Stimulated activated CD4-positive, alpha-beta T cell treated with anti-CD3 and anti-CD28 coated beads, TNF-alpha, amount 100 ng/mL, for 4 hours (primary cell): ENCODE results near the gene RAD21L1.

Experiments used
- DNase-seq, 3 experiments: peaks; one replicate each; pipeline ENCODE4 v3.0.0-alpha.2; 2020; ENCODE audit warnings: low read depth in 3 of 3

RAD21L1 gene

GRCh38 chr20:1272368-1273100 is 46.7 kb downstream of the RAD21L1 start:
- no peak for DNase-seq

GRCh38 chr20:1273366-1273765 is 47.5 kb downstream of the RAD21L1 start:
- no peak for DNase-seq

- no peak for DNase-seq
Measured at GRCh38 chr20:1274485-1275311, 48.9 kb downstream of the RAD21L1 start.

- no peak for DNase-seq
Measured at GRCh38 chr20:1275919-1276318, 50.1 kb downstream of the RAD21L1 start.

- DNase-seq: no peak
Measured at GRCh38 chr20:1277529-1278322, 51.9 kb downstream of the RAD21L1 start.

GRCh38 chr20:1278993-1279392 is 53.1 kb downstream of the RAD21L1 start:
- no peak for DNase-seq

GRCh38 chr20:1280195-1281102 is 54.6 kb downstream of the RAD21L1 start:
- DNase-seq: no peak

- DNase-seq: no peak
Measured at GRCh38 chr20:1281279-1282057, 55.6 kb downstream of the RAD21L1 start.

- DNase-seq: no peak
Measured at GRCh38 chr20:1282966-1283365, 57.1 kb downstream of the RAD21L1 start.

- no peak for DNase-seq
Measured at GRCh38 chr20:1283522-1284510, 58.0 kb downstream of the RAD21L1 start.

GRCh38 chr20:1286267-1287024 is 60.6 kb downstream of the RAD21L1 start:
- DNase-seq: no peak

- no peak for DNase-seq
Measured at GRCh38 chr20:1287306-1287705, 61.5 kb downstream of the RAD21L1 start.

- DNase-seq: no peak
Measured at GRCh38 chr20:1287787-1288569, 62.1 kb downstream of the RAD21L1 start.

- DNase-seq: no peak
Measured at GRCh38 chr20:1291191-1291741, 65.4 kb downstream of the RAD21L1 start.

- DNase-seq: no peak
Measured at GRCh38 chr20:1292620-1293019, 66.8 kb downstream of the RAD21L1 start.

- no peak for DNase-seq
Measured at GRCh38 chr20:1293641-1294379, 68.0 kb downstream of the RAD21L1 start.

- DNase-seq: no peak
Measured at GRCh38 chr20:1294497-1294896, 68.7 kb downstream of the RAD21L1 start.
